Measurements from ENCODE around the gene RNF114. TPM values are rescaled to one million over a fixed set of nuclear protein-coding genes. Genes with fewer than 3 reads are reported as not detected.

RNF114 gene
- total and polyA plus RNA-seq, 2 experiments from 2014 or later: 53.0 to 158 TPM

GRCh38 chr20:49961413-49961812, 25.2 kb downstream of the RNF114 start:
- no peak for DNase-seq (ENCODE audit: low read depth in 1 of 2, low spot score in 1 of 2)
- Histone ChIP-seq H3K27me3 (no peaks in the 10 kb centered on the region), H3K4me3 (no peak overlapping the region), H3K4me1 (ENCODE audit: low read depth) (no peaks in the 10 kb centered on the region), H3K27ac (no peak overlapping the region), H3K9me3 (ENCODE audit: low read depth) (no peaks in the 10 kb centered on the region), H3K36me3 (no peaks in the 10 kb centered on the region)
- TF ChIP-seq, protein P1, sequence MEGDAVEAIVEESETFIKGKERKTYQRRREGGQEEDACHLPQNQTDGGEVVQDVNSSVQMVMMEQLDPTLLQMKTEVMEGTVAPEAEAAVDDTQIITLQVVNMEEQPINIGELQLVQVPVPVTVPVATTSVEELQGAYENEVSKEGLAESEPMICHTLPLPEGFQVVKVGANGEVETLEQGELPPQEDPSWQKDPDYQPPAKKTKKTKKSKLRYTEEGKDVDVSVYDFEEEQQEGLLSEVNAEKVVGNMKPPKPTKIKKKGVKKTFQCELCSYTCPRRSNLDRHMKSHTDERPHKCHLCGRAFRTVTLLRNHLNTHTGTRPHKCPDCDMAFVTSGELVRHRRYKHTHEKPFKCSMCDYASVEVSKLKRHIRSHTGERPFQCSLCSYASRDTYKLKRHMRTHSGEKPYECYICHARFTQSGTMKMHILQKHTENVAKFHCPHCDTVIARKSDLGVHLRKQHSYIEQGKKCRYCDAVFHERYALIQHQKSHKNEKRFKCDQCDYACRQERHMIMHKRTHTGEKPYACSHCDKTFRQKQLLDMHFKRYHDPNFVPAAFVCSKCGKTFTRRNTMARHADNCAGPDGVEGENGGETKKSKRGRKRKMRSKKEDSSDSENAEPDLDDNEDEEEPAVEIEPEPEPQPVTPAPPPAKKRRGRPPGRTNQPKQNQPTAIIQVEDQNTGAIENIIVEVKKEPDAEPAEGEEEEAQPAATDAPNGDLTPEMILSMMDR (IDR thresholded peaks at IDR 0.05; ENCODE audit: low read depth, low read length): no peak

DNA sequence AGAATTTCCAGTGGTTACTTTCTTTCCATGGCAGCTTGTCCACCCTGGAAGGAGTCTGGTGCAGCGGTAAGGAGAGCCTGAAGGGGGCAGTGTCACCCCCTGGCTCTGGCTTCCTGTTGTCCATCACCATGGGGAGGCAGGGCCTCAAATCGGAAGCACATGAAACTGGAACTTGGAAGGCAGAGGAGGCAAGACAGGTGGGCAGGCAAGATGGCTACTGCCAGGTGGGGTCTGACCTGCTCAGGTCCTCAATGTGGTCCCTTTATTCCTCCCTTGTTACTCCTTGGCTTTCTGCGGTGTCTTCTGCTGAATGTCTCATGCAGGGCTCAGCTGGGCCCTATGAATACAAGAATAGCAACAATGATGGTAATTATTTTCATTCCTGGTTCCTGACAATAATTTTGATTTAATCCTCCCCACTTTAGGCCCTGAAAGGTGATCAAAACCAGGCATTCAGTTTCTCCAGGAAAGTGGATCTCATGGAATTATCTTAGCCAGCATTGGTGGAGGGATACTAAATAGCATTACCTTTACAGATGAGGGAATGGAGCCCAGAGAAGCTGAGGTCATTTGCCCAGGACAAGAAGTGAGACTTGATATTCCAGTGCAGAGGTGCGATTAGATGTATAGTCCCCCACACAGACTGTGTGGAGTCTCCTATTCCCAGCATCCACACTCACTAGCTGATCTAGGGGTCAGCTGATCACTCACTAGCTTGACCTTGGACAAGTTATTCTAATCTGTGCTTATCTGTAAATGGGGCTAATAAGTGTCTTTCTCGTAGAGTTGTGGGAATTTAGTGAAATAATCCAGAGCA, 29.0 kb downstream of the RNF114 start:
- H3K4me1 ChIP-seq (ENCODE audit: low read depth): no peaks in the 10 kb centered on the region
- TF ChIP-seq, protein P1 (IDR thresholded peaks at IDR 0.05; ENCODE audit: low read depth, low read length): peak; percentile 70
- peak; percentile 51 to 62 for DNase-seq (ENCODE audit: low read depth in 1 of 2, low spot score in 1 of 2)
- H3K36me3 ChIP-seq: no peaks in the 10 kb centered on the region
- H3K4me3 ChIP-seq: no peak overlapping the region
- no peaks in the 10 kb centered on the region for H3K27me3 ChIP-seq
- no peaks in the 10 kb centered on the region for H3K9me3 ChIP-seq (ENCODE audit: low read depth)
- H3K27ac ChIP-seq: peak overlapping the region; percentile 53

DNA sequence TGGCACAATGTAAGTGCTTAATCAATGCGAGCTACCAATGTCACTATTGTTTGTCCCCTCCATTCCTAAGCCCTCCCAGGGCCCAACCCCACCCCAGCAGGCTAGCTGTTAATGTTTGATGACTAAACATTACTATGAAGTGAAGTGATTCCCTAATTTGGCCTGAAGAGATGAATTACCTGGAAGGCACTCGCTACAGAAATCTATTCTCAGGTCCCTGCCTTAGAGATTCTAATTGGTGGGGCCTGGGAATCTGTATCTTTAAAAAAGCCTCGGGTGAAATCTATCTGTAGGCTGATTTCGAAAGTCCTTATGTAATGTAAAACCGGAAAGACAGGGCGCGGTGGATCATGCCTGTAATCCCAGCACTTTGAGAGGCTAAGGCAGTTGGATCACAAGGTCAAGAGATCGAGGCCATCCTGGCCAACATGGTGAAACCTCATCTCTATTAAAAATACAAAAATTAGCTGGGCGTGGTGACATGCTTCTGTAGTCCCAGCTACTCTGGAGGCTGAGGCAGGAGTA, 29.6 kb downstream of the RNF114 start:
- Histone ChIP-seq H3K4me1 (ENCODE audit: low read depth) (no peaks in the 10 kb centered on the region), H3K36me3 (no peaks in the 10 kb centered on the region), H3K27me3 (no peaks in the 10 kb centered on the region), H3K4me3 (no peak overlapping the region), H3K9me3 (ENCODE audit: low read depth) (no peaks in the 10 kb centered on the region), H3K27ac (peak overlapping the region; percentile 53)
- DNase-seq (ENCODE audit: low read depth in 1 of 2, low spot score in 1 of 2): no peak
- TF ChIP-seq, protein P1 (IDR thresholded peaks at IDR 0.05; ENCODE audit: low read depth, low read length): no peak

GRCh38 chr20:49966861-49967260, 30.7 kb downstream of the RNF114 start:
- H3K36me3 ChIP-seq: no peaks in the 10 kb centered on the region
- H3K27ac ChIP-seq: no peak overlapping the region
- no peaks in the 10 kb centered on the region for H3K9me3 ChIP-seq (ENCODE audit: low read depth)
- no peaks in the 10 kb centered on the region for H3K27me3 ChIP-seq
- no peaks in the 10 kb centered on the region for H3K4me1 ChIP-seq (ENCODE audit: low read depth)
- DNase-seq (ENCODE audit: low read depth in 1 of 2, low spot score in 1 of 2): no peak
- H3K4me3 ChIP-seq: no peak overlapping the region
- TF ChIP-seq, protein P1 (IDR thresholded peaks at IDR 0.05; ENCODE audit: low read depth, low read length): no peak

- H3K4me1 ChIP-seq (ENCODE audit: low read depth): no peaks in the 10 kb centered on the region
- DNase-seq (ENCODE audit: low read depth in 1 of 2, low spot score in 1 of 2): no peak
- no peak overlapping the region for H3K27ac ChIP-seq
- no peaks in the 10 kb centered on the region for H3K36me3 ChIP-seq
- H3K27me3 ChIP-seq: no peaks in the 10 kb centered on the region
- H3K4me3 ChIP-seq: no peak overlapping the region
- H3K9me3 ChIP-seq (ENCODE audit: low read depth): no peaks in the 10 kb centered on the region
- TF ChIP-seq, protein P1 (IDR thresholded peaks at IDR 0.05; ENCODE audit: low read depth, low read length): no peak
Observed at GRCh38 chr20:49969234-49969633, 33.0 kb downstream of the RNF114 start.
